Right atrium auricular region (tissue), 2 donors: ENCODE results near the gene GALNS. TPM values are rescaled to one million over a fixed set of nuclear protein-coding genes. Genes with fewer than 3 reads are reported as not detected.

Source experiments
- DNase-seq: peaks from one replicate; pipeline ENCODE4 v3.0.0-alpha.2; 2019; ENCODE audit warnings: low spot score
- H3K27ac ChIP-seq, 2 donors: fragments of 200-600 bp; sonication (generic); 1 replicate in 1 of 2; 2 replicates in 1 of 2; pipeline ENCODE4 v1.5.1; 2016 to 2019
- H3K27me3 ChIP-seq, 2 donors: fragments of 200-600 bp; sonication (generic); one replicate each; pipeline versions ENCODE4 v1.5.1 to v1.6.0; 2017 to 2019
- H3K36me3 ChIP-seq: fragments of 200-600 bp; sonication (generic); one replicate; pipeline ENCODE4 v1.5.1; 2016
- H3K4me1 ChIP-seq, 2 donors: fragments of 200-600 bp; sonication (generic); one replicate each; pipeline versions ENCODE4 v1.5.1 to v1.6.0; 2017 to 2019
- H3K4me3 ChIP-seq, 2 donors: fragments of 200-600 bp; sonication (generic); 1 replicate in 1 of 2; 2 replicates in 1 of 2; pipeline ENCODE4 v1.5.1; 2017 to 2019; ENCODE audit warnings: mild to moderate bottlenecking in 1 of 2, moderate library complexity in 1 of 2
- H3K9me3 ChIP-seq, 2 donors: fragments of 200-600 bp; sonication (generic); one replicate each; pipeline ENCODE4 v1.5.1; 2019
- total RNA-seq, 2 donors: library from RNA; depleted of rRNA; stranded (reverse); fragments of >200 nt; gene quantifications; one replicate each; pipeline ENCODE4 v1.1.0, GENCODE V29; 2016
- TF ChIP-seq, protein P1 (sequence below), 2 donors: fragments of 200-600 bp; sonication (generic); IDR thresholded peaks; one replicate each; pipeline ENCODE4 v1.5.1; 2019; ENCODE audit warnings: antibody characterized with exemption in 2 of 2

Gene GALNS
- total RNA-seq, 2 donors from 2014 or later: 12.6 to 18.8 TPM

DNA sequence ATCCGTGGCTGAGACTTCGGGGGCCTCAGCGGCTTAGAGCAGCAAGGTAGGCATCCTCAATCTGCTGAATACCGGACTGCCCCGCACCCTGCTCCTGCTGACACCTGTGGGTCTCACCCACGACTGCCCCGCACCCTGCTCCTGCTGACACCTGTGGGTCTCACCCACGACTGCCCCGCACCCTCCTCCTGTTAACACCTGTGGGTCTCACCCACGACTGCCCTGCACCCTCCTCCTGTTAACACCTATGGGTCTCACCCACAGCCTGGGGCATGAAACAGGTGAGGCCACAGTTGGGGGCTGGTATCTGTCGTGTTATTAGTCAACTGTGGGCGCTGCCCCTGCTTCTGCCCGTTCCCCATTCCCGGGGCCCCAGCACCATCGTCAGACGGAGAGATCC, 46.0 kb upstream of the GALNS start:
- H3K9me3 ChIP-seq: no peaks in the 10 kb centered on the region
- H3K4me1 ChIP-seq: peaks cover 0 to 14% of the 10 kb centered on the region in 2 donors
- H3K36me3 ChIP-seq: no peaks in the 10 kb centered on the region
- DNase-seq: no peak
- TF ChIP-seq, protein P1, sequence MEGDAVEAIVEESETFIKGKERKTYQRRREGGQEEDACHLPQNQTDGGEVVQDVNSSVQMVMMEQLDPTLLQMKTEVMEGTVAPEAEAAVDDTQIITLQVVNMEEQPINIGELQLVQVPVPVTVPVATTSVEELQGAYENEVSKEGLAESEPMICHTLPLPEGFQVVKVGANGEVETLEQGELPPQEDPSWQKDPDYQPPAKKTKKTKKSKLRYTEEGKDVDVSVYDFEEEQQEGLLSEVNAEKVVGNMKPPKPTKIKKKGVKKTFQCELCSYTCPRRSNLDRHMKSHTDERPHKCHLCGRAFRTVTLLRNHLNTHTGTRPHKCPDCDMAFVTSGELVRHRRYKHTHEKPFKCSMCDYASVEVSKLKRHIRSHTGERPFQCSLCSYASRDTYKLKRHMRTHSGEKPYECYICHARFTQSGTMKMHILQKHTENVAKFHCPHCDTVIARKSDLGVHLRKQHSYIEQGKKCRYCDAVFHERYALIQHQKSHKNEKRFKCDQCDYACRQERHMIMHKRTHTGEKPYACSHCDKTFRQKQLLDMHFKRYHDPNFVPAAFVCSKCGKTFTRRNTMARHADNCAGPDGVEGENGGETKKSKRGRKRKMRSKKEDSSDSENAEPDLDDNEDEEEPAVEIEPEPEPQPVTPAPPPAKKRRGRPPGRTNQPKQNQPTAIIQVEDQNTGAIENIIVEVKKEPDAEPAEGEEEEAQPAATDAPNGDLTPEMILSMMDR (IDR thresholded peaks at IDR 0.05): no peak
- no peaks in the 10 kb centered on the region for H3K27me3 ChIP-seq
- no peak overlapping the region for H3K4me3 ChIP-seq
- no peak overlapping the region for H3K27ac ChIP-seq

DNA sequence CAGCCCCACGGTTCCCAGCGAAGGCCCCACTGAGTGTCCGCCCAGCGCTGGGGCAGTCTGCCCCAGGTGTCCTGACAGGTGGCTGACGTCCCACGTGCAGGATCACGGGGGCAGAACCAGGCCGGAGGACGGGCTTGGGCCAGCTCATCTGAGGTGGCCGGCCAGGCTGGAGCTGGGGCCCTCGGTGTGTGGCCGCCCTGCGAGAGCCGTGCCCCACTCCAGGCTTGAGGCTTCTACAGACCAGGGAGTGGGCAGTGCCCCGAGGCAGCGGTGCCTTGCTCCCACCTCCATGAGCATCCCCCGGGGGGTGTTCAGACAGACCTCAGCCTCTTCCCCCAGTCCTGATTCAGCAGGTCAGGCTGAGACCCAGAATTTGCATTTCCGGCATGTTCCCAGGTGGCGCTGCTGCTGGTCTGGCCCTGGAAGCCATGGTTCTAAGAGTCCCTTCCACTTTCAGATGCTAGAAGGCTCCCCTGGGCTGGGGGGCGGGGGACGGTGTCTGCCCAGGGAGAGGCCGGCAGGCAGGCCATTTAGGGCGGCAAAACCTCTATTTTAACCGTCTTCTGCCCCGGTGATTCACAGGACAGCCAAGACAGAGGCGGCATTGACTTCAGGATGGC, 45.1 kb upstream of the GALNS start:
- H3K4me3 ChIP-seq: no peak overlapping the region
- peaks cover 1% of the 10 kb centered on the region for H3K36me3 ChIP-seq
- DNase-seq: no peak
- no peaks in the 10 kb centered on the region for H3K27me3 ChIP-seq
- no peaks in the 10 kb centered on the region for H3K9me3 ChIP-seq
- peaks cover 0 to 14% of the 10 kb centered on the region in 2 donors for H3K4me1 ChIP-seq
- H3K27ac ChIP-seq: no peak overlapping the region
- TF ChIP-seq, protein P1 (IDR thresholded peaks at IDR 0.05): no peak

DNA sequence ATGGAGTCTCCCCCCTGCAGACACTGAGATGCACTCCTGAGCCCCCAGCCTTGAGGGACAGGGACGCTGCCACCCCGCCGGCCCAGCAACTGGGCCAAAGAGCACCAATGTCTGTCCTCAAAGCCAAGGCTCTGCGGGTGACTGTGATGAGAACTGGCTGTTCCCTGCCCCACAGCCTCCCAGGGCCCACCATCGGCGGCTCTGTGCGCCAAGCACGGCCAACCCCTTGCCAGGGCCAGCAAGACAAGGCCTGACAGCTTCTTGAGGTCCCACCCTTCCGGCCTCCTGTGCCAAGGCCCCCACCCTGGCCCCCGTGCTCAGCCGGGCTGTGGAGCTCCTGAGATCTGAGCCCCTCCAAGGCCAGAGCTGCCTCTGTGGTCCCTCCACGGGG, 43.9 kb upstream of the GALNS start:
- TF ChIP-seq, protein P1 (IDR thresholded peaks at IDR 0.05): no peak
- Histone ChIP-seq H3K27ac (no peak overlapping the region), H3K27me3 (no peaks in the 10 kb centered on the region), H3K4me3 (no peak overlapping the region), H3K9me3 (no peaks in the 10 kb centered on the region), H3K4me1 (peaks cover 0 to 6% of the 10 kb centered on the region in 2 donors), H3K36me3 (peaks cover 5% of the 10 kb centered on the region)
- no peak for DNase-seq

DNA sequence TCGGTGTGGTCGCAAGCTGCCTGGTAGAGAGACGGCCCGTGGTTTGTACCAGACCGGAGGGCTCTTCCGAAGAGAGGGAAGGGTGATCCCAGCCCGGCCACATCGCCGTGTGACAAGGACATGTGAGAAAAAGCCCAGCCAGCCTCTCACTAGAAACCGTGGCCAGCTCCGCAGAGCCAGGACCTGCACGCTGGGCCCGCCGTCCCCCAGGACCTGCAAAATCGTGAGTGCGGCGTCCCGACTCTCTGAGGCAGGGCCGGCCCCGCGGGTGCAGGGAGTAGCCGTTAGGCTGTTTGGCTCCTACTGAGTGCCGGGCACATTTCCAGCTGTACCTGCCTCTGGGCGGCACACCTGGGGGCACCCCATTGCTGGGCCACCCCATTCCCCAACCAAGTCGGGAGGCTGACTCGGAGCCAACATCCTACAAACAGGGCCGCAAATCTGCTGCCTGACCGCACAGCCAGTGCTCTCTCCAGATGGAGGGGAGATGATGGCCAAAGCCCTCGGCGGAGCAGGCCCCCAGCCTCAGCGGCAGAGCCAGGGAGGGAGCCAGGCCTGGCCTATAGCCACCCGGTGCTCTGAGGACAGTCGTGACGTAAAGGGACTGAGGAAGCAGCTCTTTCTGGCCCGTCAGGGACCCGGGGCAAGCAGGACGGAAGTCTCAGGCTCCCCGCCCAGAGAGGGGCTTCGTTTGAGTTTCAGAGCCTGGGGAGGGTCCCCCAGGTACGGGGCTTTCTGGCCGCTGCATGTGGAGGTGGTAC, 43.3 kb upstream of the GALNS start:
- Histone ChIP-seq H3K4me3 (no peak overlapping the region), H3K4me1 (peaks cover 0 to 2% of the 10 kb centered on the region in 2 donors), H3K36me3 (peaks cover 5% of the 10 kb centered on the region), H3K27me3 (no peaks in the 10 kb centered on the region), H3K9me3 (no peaks in the 10 kb centered on the region), H3K27ac (no peak overlapping the region)
- TF ChIP-seq, protein P1 (IDR thresholded peaks at IDR 0.05): no peak
- DNase-seq: no peak

DNA sequence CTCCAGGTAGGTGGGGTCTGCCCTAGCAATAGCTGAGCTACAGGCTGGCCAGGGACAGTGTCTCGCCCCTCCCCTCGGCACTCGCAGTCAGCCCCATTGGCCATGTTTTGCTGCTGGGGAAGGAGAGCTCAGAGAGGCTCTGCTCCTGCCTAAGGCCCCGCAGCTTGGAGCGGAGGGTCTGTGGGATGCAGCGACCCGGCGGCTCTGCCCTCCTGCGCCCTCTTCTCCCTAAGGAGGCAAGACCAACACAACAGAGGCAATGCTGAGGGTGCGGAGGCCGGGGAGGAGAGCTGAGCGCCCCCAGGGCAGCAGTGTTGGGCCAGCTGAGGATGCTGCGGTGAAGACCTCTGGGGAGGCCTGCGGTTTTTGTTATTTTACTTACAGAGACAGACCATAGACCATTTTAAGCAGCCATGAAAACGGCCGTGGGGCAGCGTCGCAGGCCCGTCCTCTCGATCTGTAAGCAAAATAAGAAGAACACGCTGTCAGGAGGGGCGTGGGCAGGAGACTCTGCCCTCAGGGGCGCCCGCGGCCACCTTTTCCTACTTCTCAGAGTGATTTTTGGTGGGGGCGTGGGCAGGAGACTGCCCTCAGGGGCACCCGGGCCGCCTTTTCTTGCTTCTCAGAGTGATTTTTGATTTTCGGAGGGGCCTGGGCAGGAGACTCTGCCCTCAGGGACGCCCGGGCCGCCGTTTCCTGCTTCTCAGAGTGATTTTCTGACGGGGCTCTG, 41.1 kb upstream of the GALNS start:
- TF ChIP-seq, protein P1 (IDR thresholded peaks at IDR 0.05): no peak
- H3K4me1 ChIP-seq: no peaks in the 10 kb centered on the region
- no peaks in the 10 kb centered on the region for H3K27me3 ChIP-seq
- no peak overlapping the region for H3K27ac ChIP-seq
- DNase-seq: no peak
- no peak overlapping the region for H3K4me3 ChIP-seq
- H3K36me3 ChIP-seq: peaks cover 5% of the 10 kb centered on the region
- no peaks in the 10 kb centered on the region for H3K9me3 ChIP-seq
